MCF 10A (cell line): ENCODE data around the gene RNF31. TPM values are rescaled to one million over a fixed set of nuclear protein-coding genes. Genes with fewer than 3 reads are reported as not detected.

Experiments used
- BruUV-seq: library from RNA; stranded (reverse); fragments of 400-500 nt; replicated peaks from 2 replicates; lab custom pipeline; 2021; lab: Mats Ljungman, UMichigan
- CTCF ChIA-PET: fragments of 300-600 bp; sonication (Branson Sonifier 250); formaldehyde crosslinking; extraction: SDS; loops from one replicate; lab custom pipeline; 2021; ENCODE audit warnings: antibody characterized with exemption, inconsistent platforms; lab: Yijun Ruan, JAX
- POLR2A ChIA-PET: fragments of 300-600, 350-650 bp; sonication (Branson Sonifier 250); formaldehyde crosslinking; extraction: SDS; loops from one replicate; lab custom pipeline; 2020; ENCODE audit warnings: antibody characterized with exemption, inconsistent platforms; lab: Yijun Ruan, JAX
- DNase-seq: peaks from one replicate; pipeline ENCODE4 v3.0.0-alpha.2; 2018; ENCODE audit not compliant: unreplicated experiment
- H3K27ac Mint-ChIP-seq: one replicate; pipeline ENCODE4 v1.8.0; 2022; ENCODE audit warnings: mild to moderate bottlenecking, low read depth, mixed read lengths; ENCODE audit not compliant: unreplicated experiment
- H3K27me3 Mint-ChIP-seq: one replicate; pipeline ENCODE4 v1.8.0; 2022; ENCODE audit warnings: mixed read lengths; ENCODE audit not compliant: insufficient read depth, unreplicated experiment
- H3K36me3 Mint-ChIP-seq: one replicate; pipeline ENCODE4 v1.8.0; 2022; ENCODE audit warnings: mild to moderate bottlenecking, moderate library complexity, mixed read lengths; ENCODE audit not compliant: insufficient read depth, unreplicated experiment
- H3K4me1 Mint-ChIP-seq: one replicate; pipeline ENCODE4 v1.8.0; 2022; ENCODE audit warnings: mixed read lengths; ENCODE audit not compliant: insufficient read depth, unreplicated experiment
- H3K4me3 Mint-ChIP-seq: one replicate; pipeline ENCODE4 v1.8.0; 2022; ENCODE audit warnings: mild to moderate bottlenecking, moderate library complexity, mixed read lengths; ENCODE audit not compliant: unreplicated experiment
- H3K9me3 Mint-ChIP-seq: one replicate; pipeline ENCODE4 v1.8.0; 2022; ENCODE audit warnings: mixed read lengths; ENCODE audit not compliant: unreplicated experiment
- CTCF ChIP-seq: fragments of 200-600 bp; IDR thresholded peaks from one replicate; pipeline ENCODE4 v1.8.0; 2022; ENCODE audit warnings: antibody characterized with exemption, mild to moderate bottlenecking; ENCODE audit not compliant: unreplicated experiment
- intact Hi-C: fragments of 100-400 bp; cut with micrococcal nuclease; formaldehyde crosslinking; loops from 2 replicates; pipeline ENCODE4 v1.14.1; 2022
- total RNA-seq: library from RNA; stranded (reverse); gene quantifications from 2 replicates; pipeline ENCODE4 v1.2.3, GENCODE V29; 2022

RNF31 gene
- total RNA-seq, 1 experiment from 2014 or later, result 67.4 TPM

- Mint-ChIP-seq H3K36me3 (peaks cover 66% of the 10 kb centered on the region), H3K4me1 (no peaks in the 10 kb centered on the region), H3K9me3 (no peaks in the 10 kb centered on the region), H3K27me3 (no peaks in the 10 kb centered on the region), H3K27ac (no peak overlapping the region), H3K4me3 (no peak overlapping the region)
- no peak for TF ChIP-seq CTCF
- ChIA-PET CTCF (interaction anchor here (0.7 to 10.3 kb wide), 5 partner anchors 9 to 592 kb away, joined by 3 to 141 read pairs (median 3); partner anchors contain the start of gene IRF9), POLR2A (interaction anchor here (0.9 to 2.6 kb wide), 3 partner anchors 10 to 16 kb away, joined by 3 to 9 read pairs (median 4); partner anchors contain the start of genes EMC9, IRF9 and PSME1)
- no peak for DNase-seq
- no TSS peak for BruUV-seq
- intact Hi-C loops, result no loop called here
Measured at GRCh38 chr14:24151404-24152080, 4.2 kb downstream of the RNF31 start.

GRCh38 chr14:24155100-24155499 lies 7.8 kb downstream of the RNF31 start:
- no peak for TF ChIP-seq CTCF
- no TSS peak for BruUV-seq
- peaks cover 75% of the 10 kb centered on the region for H3K36me3 Mint-ChIP-seq
- no peak overlapping the region for H3K27ac Mint-ChIP-seq
- CTCF ChIA-PET, result interaction anchor here (1.0 kb wide), 1 partner anchor 178 kb away, joined by 3 read pairs; no protein-coding TSS in a partner anchor
- peaks cover 2% of the 10 kb centered on the region for H3K4me1 Mint-ChIP-seq
- no peak for DNase-seq
- H3K27me3 Mint-ChIP-seq, result no peaks in the 10 kb centered on the region
- H3K9me3 Mint-ChIP-seq, result no peaks in the 10 kb centered on the region
- H3K4me3 Mint-ChIP-seq, result no peak overlapping the region
- intact Hi-C loops, result no loop called here
- POLR2A ChIA-PET, result interaction anchor here (0.7 to 4.6 kb wide), 5 partner anchors 8 to 45 kb away, joined by 3 to 14 read pairs (median 3); partner anchors contain the start of genes EMC9, PSME2 and RNF31

GRCh38 chr14:24156840-24157239 lies 9.5 kb downstream of the RNF31 start:
- Mint-ChIP-seq H3K27me3 (no peaks in the 10 kb centered on the region), H3K4me1 (peaks cover 11% of the 10 kb centered on the region), H3K36me3 (peaks cover 81% of the 10 kb centered on the region), H3K9me3 (no peaks in the 10 kb centered on the region), H3K27ac (no peak overlapping the region), H3K4me3 (no peak overlapping the region)
- TF ChIP-seq CTCF, result no peak
- intact Hi-C loops, result no loop called here
- POLR2A ChIA-PET, result interaction anchor here (0.7 to 4.6 kb wide), 4 partner anchors 10 to 43 kb away, joined by 3 to 14 read pairs (median 4); partner anchors contain the start of genes PSME2 and RNF31
- CTCF ChIA-PET, result interaction anchor here (1.0 to 6.8 kb wide), 2 partner anchors 9 to 31 kb away, joined by 3 to 141 read pairs; partner anchors contain the start of genes PSME2 and RNF31
- no peak for DNase-seq
- BruUV-seq, result no TSS peak

GRCh38 chr14:24157331-24157730 lies 10.0 kb downstream of the RNF31 start:
- POLR2A ChIA-PET, result interaction anchor here (0.8 to 4.6 kb wide), 3 partner anchors 10 to 44 kb away, joined by 3 to 14 read pairs (median 3); partner anchors contain the start of genes PSME2 and RNF31
- DNase-seq, result no peak
- intact Hi-C loops, result no loop called here

More at GRCh38 chr14:24157331-24157730, 10.0 kb downstream of the RNF31 start:
- Mint-ChIP-seq H3K27ac (no peak overlapping the region), H3K4me1 (peaks cover 11% of the 10 kb centered on the region), H3K4me3 (no peak overlapping the region), H3K27me3 (no peaks in the 10 kb centered on the region), H3K9me3 (no peaks in the 10 kb centered on the region), H3K36me3 (peaks cover 81% of the 10 kb centered on the region)
- no TSS peak for BruUV-seq
- no peak for TF ChIP-seq CTCF
- CTCF ChIA-PET, result interaction anchor here (1.0 to 6.8 kb wide), 2 partner anchors 9 to 31 kb away, joined by 3 to 141 read pairs; partner anchors contain the start of genes PSME2 and RNF31
